Inflammatory macrophage (primary cell): Measurements from ENCODE around the gene SCN3A.
A peak's percentile ranks its signal among the peaks of the same experiment; 100 is the strongest.

Source experiments
- DNase-seq, 2 donors: peaks; one replicate each; pipeline ENCODE4 v3.0.0-alpha.2; 2020 to 2022

SCN3A gene

DNA sequence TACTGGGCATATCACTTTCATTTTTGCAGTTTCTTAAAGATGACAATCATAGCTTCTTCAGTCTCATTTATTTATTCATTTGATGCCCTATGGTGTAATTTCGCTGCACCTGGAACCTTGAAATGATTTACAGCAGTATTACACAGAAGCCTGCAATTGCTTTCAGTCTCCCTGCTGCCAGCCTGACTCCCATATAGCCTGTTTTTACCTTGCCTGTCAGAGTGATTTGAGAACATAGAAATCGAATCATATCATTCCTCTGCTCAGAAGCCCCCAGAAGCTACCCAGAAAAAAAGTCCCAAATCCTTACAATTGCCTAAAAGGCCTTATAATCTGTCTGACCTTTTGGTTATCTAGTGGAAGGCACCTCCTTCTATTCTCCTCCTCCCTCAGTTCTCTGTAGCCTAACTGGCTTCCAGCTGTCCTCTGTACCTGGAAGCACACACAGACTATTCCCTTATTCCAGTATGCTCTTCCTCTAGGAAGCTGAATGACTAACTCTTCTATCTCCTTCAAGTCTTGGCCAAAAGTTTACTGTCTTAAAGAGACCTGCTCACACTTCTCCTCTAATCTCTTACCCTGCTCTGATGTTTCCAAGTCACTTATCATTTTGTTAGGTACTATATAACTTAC is 12.6 kb downstream of the SCN3A start:
- no peak for DNase-seq

DNA sequence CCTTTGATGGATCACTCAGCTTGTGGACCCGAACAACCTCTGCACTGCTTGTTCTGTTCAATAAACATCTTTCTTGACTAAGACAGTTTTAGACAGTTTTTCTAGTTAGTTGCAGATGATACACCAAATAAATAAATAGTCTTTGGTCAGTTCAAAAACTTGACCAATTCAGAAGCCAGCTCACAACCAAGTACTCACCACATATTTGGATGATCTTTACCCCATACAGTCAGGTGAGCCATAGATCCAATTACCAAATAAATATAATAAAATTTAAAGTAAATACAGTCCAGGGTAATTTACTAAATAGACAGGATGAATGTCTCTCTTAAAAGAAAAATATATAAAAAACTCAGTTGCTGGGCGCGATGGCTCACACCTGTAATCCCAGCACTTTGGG is 18.2 kb downstream of the SCN3A start:
- no peak for DNase-seq

- DNase-seq: no peak
Observed at GRCh38 chr2:165182029-165182428, 21.8 kb downstream of the SCN3A start.

DNA sequence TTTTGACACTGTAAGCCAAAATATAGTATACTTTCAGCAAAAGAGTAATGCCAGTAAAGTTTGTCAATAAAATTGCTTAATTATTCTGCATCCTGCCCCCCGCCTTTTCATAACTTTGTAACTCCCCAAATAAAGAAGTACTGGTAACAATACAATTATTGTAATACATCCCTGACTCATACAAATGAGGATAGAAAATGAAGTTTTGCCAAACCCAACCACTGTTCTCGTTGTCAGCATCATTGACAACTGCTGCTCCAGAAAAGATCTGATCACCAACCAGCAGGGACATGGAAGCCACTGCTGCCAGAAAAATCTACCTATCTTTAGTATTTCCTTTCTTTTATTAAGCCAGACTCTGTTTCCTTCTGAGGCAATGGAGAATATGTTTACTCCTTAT is 27.1 kb downstream of the SCN3A start:
- no peak for DNase-seq

DNA sequence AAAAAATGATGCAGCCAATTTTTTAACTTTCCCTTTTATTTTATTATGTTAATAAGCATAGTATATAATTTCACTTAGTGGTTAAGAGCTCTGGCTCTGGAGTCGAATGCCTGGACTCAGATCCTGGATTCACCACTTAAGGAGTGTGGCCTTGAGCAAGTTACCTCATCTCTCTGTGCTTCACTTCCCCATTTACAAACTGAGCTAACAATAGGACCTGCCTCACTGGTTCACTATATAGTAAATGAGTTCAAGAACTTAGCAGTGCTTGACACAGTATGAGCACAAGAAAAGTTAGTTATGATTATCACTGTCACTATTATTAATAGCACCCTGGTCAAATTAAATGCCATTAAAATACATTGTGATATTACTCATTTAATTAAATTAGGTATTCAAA is 30.6 kb downstream of the SCN3A start:
- peak in 1 of 2 donors; percentile 2 for DNase-seq

- no peak for DNase-seq
Observed at GRCh38 chr2:165164201-165164600, 39.6 kb downstream of the SCN3A start.

GRCh38 chr2:165163761-165164160 is 40.1 kb downstream of the SCN3A start:
- no peak for DNase-seq

DNA sequence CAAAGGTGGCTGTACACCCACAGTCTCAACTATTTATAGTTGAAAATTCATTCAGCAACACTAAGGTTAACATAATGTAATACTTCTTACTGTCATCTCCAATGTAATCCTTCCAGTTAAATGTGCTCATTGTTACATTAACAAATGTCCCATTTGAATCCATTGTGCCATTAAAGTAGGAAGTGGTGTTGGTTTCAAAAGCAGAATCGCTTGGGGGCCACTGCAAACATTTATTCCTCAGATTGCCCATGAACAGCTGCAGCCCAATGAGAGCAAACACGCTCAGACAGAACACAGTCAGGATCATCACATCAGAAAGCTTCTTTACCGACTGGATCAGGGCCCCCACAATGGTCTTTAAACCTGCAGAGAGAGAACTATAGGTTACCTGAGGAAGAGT is 41.4 kb downstream of the SCN3A start:
- no peak for DNase-seq

- no peak for DNase-seq
Observed at GRCh38 chr2:165161510-165161909, 42.3 kb downstream of the SCN3A start.

DNA sequence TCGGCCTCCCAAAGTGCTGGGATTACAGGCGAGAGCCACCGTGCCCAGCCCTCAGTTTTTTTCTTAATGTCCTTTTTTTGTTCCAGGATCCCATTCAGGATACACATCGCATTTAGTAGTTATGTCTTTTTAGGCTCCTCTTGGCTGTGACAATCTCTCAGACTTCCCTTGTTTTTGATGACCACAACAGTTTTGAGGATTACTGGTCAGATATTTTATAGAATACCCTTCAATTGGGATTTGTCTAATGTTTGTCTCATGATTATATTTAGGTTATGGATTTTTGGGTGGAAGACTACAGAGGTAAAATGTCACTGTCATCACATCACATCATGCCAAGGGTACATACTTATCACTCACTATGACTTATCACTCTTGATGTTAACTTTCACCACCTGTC is 46.7 kb downstream of the SCN3A start:
- DNase-seq: no peak

- DNase-seq: no peak
Observed at GRCh38 chr2:165155152-165155551, 48.7 kb downstream of the SCN3A start.

DNA sequence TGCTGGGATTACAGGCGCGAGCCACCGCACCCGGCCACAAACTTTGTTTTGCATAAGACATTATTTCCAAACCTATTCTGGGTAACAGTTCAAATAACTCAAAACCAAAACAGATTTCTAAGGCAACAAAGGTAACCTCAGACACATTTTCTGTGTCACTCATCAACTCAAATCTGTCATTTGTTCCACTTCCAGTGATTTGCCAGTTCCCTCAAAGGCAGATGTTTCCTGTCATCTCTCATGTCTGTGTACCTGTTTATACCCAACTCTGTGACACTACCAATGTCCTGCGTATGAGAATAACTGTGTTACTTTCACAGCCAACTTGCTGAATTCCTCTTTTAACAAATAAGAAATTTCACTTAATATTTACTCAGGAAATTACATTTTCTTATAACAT is 54.4 kb downstream of the SCN3A start:
- no peak for DNase-seq

GRCh38 chr2:165147186-165148045 is 56.4 kb downstream of the SCN3A start:
- DNase-seq: no peak

DNA sequence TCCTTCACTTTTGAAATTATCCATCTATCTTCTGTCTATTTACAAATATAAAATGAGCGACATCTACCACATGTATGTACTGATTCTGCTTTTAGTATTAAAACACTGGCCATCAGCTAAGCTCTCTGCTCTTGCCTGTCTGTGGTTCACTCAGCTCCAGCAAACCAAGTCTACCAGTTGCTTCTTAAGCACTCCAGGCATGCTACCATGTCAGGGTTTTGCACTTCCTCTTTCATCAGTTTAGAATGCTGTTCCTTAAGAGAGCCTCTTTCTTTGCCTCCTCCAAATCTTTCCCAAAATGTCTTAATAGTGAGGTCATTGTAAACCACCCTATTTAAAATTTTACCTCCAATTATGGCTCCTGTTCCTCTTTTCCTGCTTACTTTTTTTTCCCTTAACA is 59.5 kb downstream of the SCN3A start:
- no peak for DNase-seq

GRCh38 chr2:165141601-165142354 is 62.1 kb downstream of the SCN3A start:
- no peak for DNase-seq

DNA sequence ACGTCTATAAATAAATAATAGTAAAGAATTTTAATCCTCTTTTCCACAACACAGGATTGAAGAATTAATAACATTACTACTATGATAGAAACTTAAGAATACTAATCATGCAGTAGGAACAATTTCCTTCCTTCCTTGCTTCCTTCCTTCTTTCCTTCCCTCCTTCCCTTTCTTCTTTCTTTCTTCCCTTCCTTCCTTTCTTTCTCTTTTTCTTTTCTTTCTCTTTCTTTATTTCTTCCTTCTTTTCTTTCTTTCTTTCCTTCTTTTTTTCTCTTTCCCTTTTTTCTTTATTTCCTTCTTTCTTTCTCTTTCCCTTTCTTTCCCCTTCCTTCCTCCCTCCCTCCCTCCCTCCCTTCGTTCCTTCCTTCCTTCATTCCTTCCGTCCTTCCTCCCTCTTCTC is 77.6 kb downstream of the SCN3A start:
- DNase-seq: no peak

- no peak for DNase-seq
Observed at GRCh38 chr2:165122521-165122920, 81.3 kb downstream of the SCN3A start.

- no peak for DNase-seq
Observed at GRCh38 chr2:165120740-165121467, 82.9 kb downstream of the SCN3A start.

- DNase-seq: no peak
Observed at GRCh38 chr2:165115258-165115657, 88.6 kb downstream of the SCN3A start.

GRCh38 chr2:165114346-165114939 is 89.4 kb downstream of the SCN3A start:
- no peak for DNase-seq

- no peak for DNase-seq
Observed at GRCh38 chr2:165113414-165113813, 90.4 kb downstream of the SCN3A start.

- DNase-seq: no peak
Observed at GRCh38 chr2:165112789-165113188, 91.1 kb downstream of the SCN3A start.
